Esophagus muscularis mucosa (tissue), 3 donors: ENCODE measurements around the gene PPP6R2.

ENCODE experiments used
- POLR2A ChIP-seq: fragments of 450-650 bp; IDR thresholded peaks from one replicate; pipeline ENCODE4 v1.6.1; 2017; ENCODE audit warnings: antibody characterized with exemption, moderate library complexity, mild to moderate bottlenecking, low read depth
- TF ChIP-seq, protein P1 (sequence below), 3 experiments: fragments of 200-600 bp in 2 of 3; fragments of 450-650 bp in 1 of 3; sonication (generic) in 2 of 3; IDR thresholded peaks; one replicate each; pipeline ENCODE4 v1.5.1; 2017 to 2019; ENCODE audit warnings: antibody characterized with exemption in 3 of 3, mild to moderate bottlenecking in 2 of 3, moderate library complexity in 1 of 3

DNA sequence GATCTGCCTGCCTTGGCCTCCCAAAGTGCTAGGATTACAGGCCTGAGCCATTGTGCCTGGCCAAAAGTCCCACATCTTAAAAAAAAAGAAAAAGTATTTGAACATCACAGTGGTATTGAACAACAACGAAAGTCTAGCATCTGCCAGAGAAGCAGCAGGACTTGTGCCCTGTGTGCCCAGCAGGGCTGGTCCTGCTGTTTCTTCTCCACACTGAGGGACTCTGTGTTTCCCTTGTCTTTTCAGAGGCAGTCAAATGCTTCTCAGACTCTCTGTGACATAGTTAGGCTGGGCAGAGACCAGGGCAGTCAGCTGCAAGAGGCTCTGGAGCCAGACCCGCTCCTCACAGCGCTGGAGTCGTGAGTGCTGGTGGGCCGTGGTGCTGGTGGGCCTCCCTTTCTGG is 75.5 kb downstream of the PPP6R2 start:
- TF ChIP-seq, protein P1, sequence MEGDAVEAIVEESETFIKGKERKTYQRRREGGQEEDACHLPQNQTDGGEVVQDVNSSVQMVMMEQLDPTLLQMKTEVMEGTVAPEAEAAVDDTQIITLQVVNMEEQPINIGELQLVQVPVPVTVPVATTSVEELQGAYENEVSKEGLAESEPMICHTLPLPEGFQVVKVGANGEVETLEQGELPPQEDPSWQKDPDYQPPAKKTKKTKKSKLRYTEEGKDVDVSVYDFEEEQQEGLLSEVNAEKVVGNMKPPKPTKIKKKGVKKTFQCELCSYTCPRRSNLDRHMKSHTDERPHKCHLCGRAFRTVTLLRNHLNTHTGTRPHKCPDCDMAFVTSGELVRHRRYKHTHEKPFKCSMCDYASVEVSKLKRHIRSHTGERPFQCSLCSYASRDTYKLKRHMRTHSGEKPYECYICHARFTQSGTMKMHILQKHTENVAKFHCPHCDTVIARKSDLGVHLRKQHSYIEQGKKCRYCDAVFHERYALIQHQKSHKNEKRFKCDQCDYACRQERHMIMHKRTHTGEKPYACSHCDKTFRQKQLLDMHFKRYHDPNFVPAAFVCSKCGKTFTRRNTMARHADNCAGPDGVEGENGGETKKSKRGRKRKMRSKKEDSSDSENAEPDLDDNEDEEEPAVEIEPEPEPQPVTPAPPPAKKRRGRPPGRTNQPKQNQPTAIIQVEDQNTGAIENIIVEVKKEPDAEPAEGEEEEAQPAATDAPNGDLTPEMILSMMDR (IDR thresholded peaks at IDR 0.05), result no peak
- TF ChIP-seq POLR2A, result no peak
